Trophoblast cell (in vitro differentiated cells and primary cell): ENCODE results near the gene GRAMD2A.
A peak's percentile ranks its signal among the peaks of the same experiment; 100 is the strongest.

Source experiments
- DNase-seq, 2 donors: peaks; one replicate each; pipeline ENCODE4 v3.0.0-alpha.2; 2016
- H2AFZ ChIP-seq: 2 replicates; pipeline ENCODE4 v1.6.1; 2013; ENCODE audit warnings: low read length, moderate library complexity, mild to moderate bottlenecking; ENCODE audit not compliant: insufficient read depth, poor library complexity
- H2AK5ac ChIP-seq: 2 replicates; pipeline ENCODE4 v1.6.1; 2013; ENCODE audit warnings: mild to moderate bottlenecking, low read length
- H2BK120ac ChIP-seq: 2 replicates; pipeline ENCODE4 v1.6.1; 2013; ENCODE audit warnings: low read length, mild to moderate bottlenecking, moderate library complexity; ENCODE audit not compliant: insufficient read depth, poor library complexity
- H2BK12ac ChIP-seq: 2 replicates; pipeline ENCODE4 v1.6.1; 2013; ENCODE audit warnings: mild to moderate bottlenecking, low read length, moderate library complexity
- H2BK5ac ChIP-seq: 2 replicates; pipeline ENCODE4 v1.6.1; 2013; ENCODE audit warnings: low read length, low read depth, moderate library complexity, mild to moderate bottlenecking; ENCODE audit not compliant: poor library complexity
- H3K14ac ChIP-seq: 2 replicates; pipeline ENCODE4 v1.6.1; 2013; ENCODE audit warnings: mild to moderate bottlenecking, low read length
- H3K18ac ChIP-seq: 2 replicates; pipeline ENCODE4 v1.6.1; 2013; ENCODE audit warnings: mild to moderate bottlenecking, low read length
- H3K23ac ChIP-seq: 2 replicates; pipeline ENCODE4 v1.6.1; 2013; ENCODE audit warnings: low read length
- H3K27ac ChIP-seq: 2 replicates; pipeline ENCODE4 v1.5.1; 2013; ENCODE audit warnings: low read depth, mild to moderate bottlenecking, inconsistent platforms, low read length, moderate library complexity
- H3K27me3 ChIP-seq: 2 replicates; pipeline ENCODE4 v1.6.1; 2013; ENCODE audit warnings: inconsistent platforms, mild to moderate bottlenecking, low read length, moderate library complexity; ENCODE audit not compliant: insufficient read depth
- H3K36me3 ChIP-seq, 2 experiments: 1 replicate in 1 of 2; 2 replicates in 1 of 2; pipeline ENCODE4 v1.6.1; 2013; ENCODE audit warnings: low read length in 2 of 2, mild to moderate bottlenecking in 2 of 2, moderate library complexity in 1 of 2; ENCODE audit not compliant: insufficient read depth in 2 of 2, control insufficient read depth in 1 of 2
- H3K4ac ChIP-seq: 2 replicates; pipeline ENCODE4 v1.6.1; 2013; ENCODE audit warnings: low read depth, mild to moderate bottlenecking, low read length, moderate library complexity
- H3K4me1 ChIP-seq, 2 experiments: 1 replicate in 1 of 2; 2 replicates in 1 of 2; pipeline ENCODE4 v1.6.1; 2013; ENCODE audit warnings: low read length in 2 of 2, mild to moderate bottlenecking in 2 of 2, moderate library complexity in 1 of 2; ENCODE audit not compliant: insufficient read depth in 2 of 2, control insufficient read depth in 1 of 2
- H3K4me2 ChIP-seq: 2 replicates; pipeline ENCODE4 v1.6.1; 2013; ENCODE audit warnings: inconsistent platforms, mild to moderate bottlenecking, low read length, moderate library complexity
- H3K4me3 ChIP-seq: 2 replicates; pipeline ENCODE4 v1.5.1; 2013; ENCODE audit warnings: mild to moderate bottlenecking, low read depth, low read length, inconsistent platforms
- H3K79me1 ChIP-seq: one replicate; pipeline ENCODE4 v1.6.1; 2013; ENCODE audit warnings: low read length
- H3K79me2 ChIP-seq: 2 replicates; pipeline ENCODE4 v1.6.1; 2013; ENCODE audit warnings: low read length, mild to moderate bottlenecking; ENCODE audit not compliant: control insufficient read depth, insufficient read depth, poor library complexity
- H3K9ac ChIP-seq: 2 replicates; pipeline ENCODE4 v1.6.1; 2013; ENCODE audit warnings: mild to moderate bottlenecking, low read length
- H3K9me3 ChIP-seq: 2 replicates; pipeline ENCODE4 v1.6.1; 2013; ENCODE audit warnings: low read depth, mild to moderate bottlenecking, control low read depth, inconsistent platforms, low read length; ENCODE audit not compliant: insufficient read depth
- H4K12ac ChIP-seq: 2 replicates; pipeline ENCODE4 v1.6.1; 2013; ENCODE audit warnings: low read depth, mild to moderate bottlenecking, low read length, moderate library complexity
- H4K8ac ChIP-seq: 2 replicates; pipeline ENCODE4 v1.6.1; 2013; ENCODE audit warnings: low read depth, mild to moderate bottlenecking, low read length, moderate library complexity
- H4K91ac ChIP-seq: one replicate; pipeline ENCODE4 v1.6.1; 2013; ENCODE audit warnings: low read depth, mild to moderate bottlenecking, low read length, moderate library complexity
- WGBS: extraction: QIAGEN DNeasy Blood & Tissue Kit; methylation state at CpG from one replicate; pipeline ENCODE4 v1.1.7; 2013; ENCODE audit warnings: missing lambda C conversion rate; ENCODE audit not compliant: insufficient read length, insufficient coverage; ENCODE audit errors: extremely low coverage; 5-methylcytosine and 5-hydroxymethylcytosine counted together

GRAMD2A gene

DNA sequence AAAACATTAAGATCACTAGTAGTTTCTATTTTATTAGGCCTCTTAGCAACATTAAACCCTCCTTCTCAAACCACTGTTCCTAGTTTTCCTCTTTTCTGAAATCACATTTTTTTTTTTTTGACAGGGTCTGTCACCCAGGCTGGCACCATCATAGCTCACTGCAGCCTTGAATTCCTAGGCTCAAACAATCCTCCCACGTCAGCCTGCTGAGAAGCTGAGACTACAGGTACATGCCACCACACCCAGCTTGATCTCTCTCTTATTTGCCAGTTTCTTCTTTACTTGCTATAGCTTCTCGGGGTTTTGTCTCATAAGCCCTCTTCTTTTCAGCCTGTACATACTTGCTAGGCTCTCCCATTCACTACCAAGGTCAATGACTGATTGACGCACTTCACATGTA, 51.4 kb downstream of the GRAMD2A start:
- no peak overlapping the region for H2BK5ac ChIP-seq
- H4K8ac ChIP-seq, result no peak overlapping the region
- H3K4ac ChIP-seq, result no peak overlapping the region
- H3K4me2 ChIP-seq, result no peak overlapping the region
- H4K12ac ChIP-seq, result no peak overlapping the region
- no peaks in the 10 kb centered on the region for H3K27me3 ChIP-seq
- H3K18ac ChIP-seq, result no peak overlapping the region
- no peak overlapping the region for H3K23ac ChIP-seq
- H3K79me2 ChIP-seq, result no peaks in the 10 kb centered on the region
- H3K27ac ChIP-seq, result no peak overlapping the region
- no peak overlapping the region for H2BK120ac ChIP-seq
- no peak for DNase-seq
- no peak overlapping the region for H3K4me3 ChIP-seq
- H3K14ac ChIP-seq, result no peak overlapping the region
- H3K36me3 ChIP-seq, result no peaks in the 10 kb centered on the region
- no peaks in the 10 kb centered on the region for H3K4me1 ChIP-seq
- no peak overlapping the region for H2AFZ ChIP-seq
- WGBS, result no CpG with 5 or more reads among the region's 3 CpGs
- no peak overlapping the region for H3K9ac ChIP-seq
- H4K91ac ChIP-seq, result no peak overlapping the region
- H3K79me1 ChIP-seq, result no peaks in the 10 kb centered on the region
- no peak overlapping the region for H2AK5ac ChIP-seq
- H2BK12ac ChIP-seq, result no peak overlapping the region
- H3K9me3 ChIP-seq, result no peaks in the 10 kb centered on the region

DNA sequence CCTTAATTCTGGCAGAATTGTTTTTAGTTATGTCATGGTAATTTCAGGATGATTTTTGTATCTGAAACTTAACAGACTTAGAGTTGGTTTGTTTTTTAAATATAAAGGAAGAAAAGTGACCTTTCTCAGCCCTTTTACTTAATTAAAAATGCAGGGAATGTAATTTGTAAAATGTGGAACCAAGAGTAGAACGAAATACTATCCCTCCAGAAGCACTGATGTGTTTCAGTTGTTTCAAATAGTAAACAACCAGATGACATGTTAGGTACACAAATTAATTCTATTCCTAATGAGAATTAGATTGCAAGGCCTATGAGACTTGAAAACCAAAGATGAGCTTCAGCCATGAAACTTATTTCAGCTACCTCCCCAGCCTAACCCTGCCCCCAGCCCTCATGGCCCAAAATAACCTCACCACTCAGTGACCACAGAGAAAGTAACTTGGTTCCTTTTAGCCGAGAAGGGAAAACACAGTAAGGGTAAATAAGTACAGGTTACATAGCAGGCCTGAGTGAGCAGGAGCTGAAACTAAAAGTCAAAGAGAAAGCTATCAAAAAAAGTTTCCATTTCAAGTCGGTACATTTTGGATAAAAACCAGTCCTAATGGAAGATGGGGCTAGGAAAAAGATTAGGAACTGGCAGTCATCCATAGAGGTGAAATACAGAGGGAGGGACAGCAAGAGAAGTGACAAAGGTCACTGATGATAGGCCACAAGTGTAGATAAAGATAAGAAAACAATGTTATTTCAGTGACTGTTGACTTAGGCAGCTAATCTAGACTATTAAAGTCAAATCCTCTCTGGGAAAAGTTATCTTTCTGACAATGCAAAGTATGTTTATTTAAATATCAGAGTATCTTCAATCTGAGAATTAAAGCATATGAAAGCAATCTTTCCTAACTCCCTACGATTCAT, 56.2 kb downstream of the GRAMD2A start:
- H3K4me3 ChIP-seq, result no peak overlapping the region
- H3K27ac ChIP-seq, result no peak overlapping the region
- peak in 1 of 2 donors; percentile 62 for DNase-seq
- H3K9me3 ChIP-seq, result no peaks in the 10 kb centered on the region
- H3K9ac ChIP-seq, result no peak overlapping the region
- H3K23ac ChIP-seq, result no peak overlapping the region
- H3K79me2 ChIP-seq, result no peaks in the 10 kb centered on the region
- H3K4me2 ChIP-seq, result no peak overlapping the region
- no peak overlapping the region for H4K8ac ChIP-seq
- H2BK5ac ChIP-seq, result no peak overlapping the region
- H4K91ac ChIP-seq, result no peak overlapping the region
- H3K79me1 ChIP-seq, result no peaks in the 10 kb centered on the region
- no peaks in the 10 kb centered on the region for H3K27me3 ChIP-seq
- H3K4ac ChIP-seq, result no peak overlapping the region
- WGBS, result no CpG with 5 or more reads among the region's 4 CpGs
- no peak overlapping the region for H4K12ac ChIP-seq
- no peaks in the 10 kb centered on the region for H3K36me3 ChIP-seq
- H3K4me1 ChIP-seq, result no peaks in the 10 kb centered on the region
- H2AFZ ChIP-seq, result no peak overlapping the region
- no peak overlapping the region for H3K14ac ChIP-seq
- H2AK5ac ChIP-seq, result no peak overlapping the region
- no peak overlapping the region for H2BK12ac ChIP-seq
- H3K18ac ChIP-seq, result no peak overlapping the region
- no peak overlapping the region for H2BK120ac ChIP-seq

DNA sequence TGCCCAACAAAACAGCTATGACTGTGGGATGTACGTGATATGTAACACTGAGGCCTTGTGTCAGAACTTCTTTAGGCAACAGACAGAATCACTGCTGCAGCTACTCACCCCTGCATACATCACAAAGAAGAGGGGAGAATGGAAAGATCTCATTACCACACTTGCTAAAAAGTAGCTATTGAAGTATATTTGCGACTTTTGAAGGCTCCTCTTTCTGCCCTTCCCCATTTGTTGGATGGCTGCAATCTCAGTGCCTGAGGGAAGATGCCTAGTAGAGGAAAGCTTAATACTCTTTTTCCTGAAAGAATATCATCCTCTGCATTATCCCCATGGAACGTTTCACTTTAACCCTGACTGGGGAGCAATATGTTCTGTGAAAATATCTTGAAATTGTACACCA, 57.5 kb downstream of the GRAMD2A start:
- DNase-seq, result no peak
- H3K79me2 ChIP-seq, result no peaks in the 10 kb centered on the region
- H3K9ac ChIP-seq, result no peak overlapping the region
- H2BK5ac ChIP-seq, result no peak overlapping the region
- no peaks in the 10 kb centered on the region for H3K4me1 ChIP-seq
- H3K18ac ChIP-seq, result no peak overlapping the region
- H4K12ac ChIP-seq, result no peak overlapping the region
- no peak overlapping the region for H4K8ac ChIP-seq
- H3K14ac ChIP-seq, result no peak overlapping the region
- H3K27me3 ChIP-seq, result no peaks in the 10 kb centered on the region
- no peak overlapping the region for H3K27ac ChIP-seq
- no peak overlapping the region for H2AFZ ChIP-seq
- no peak overlapping the region for H3K23ac ChIP-seq
- H2AK5ac ChIP-seq, result no peak overlapping the region
- no CpG with 5 or more reads among the region's 3 CpGs for WGBS
- no peak overlapping the region for H3K4ac ChIP-seq
- no peak overlapping the region for H2BK12ac ChIP-seq
- H2BK120ac ChIP-seq, result no peak overlapping the region
- no peaks in the 10 kb centered on the region for H3K9me3 ChIP-seq
- H3K79me1 ChIP-seq, result no peaks in the 10 kb centered on the region
- no peak overlapping the region for H3K4me2 ChIP-seq
- no peaks in the 10 kb centered on the region for H3K36me3 ChIP-seq
- no peak overlapping the region for H3K4me3 ChIP-seq
- H4K91ac ChIP-seq, result no peak overlapping the region

DNA sequence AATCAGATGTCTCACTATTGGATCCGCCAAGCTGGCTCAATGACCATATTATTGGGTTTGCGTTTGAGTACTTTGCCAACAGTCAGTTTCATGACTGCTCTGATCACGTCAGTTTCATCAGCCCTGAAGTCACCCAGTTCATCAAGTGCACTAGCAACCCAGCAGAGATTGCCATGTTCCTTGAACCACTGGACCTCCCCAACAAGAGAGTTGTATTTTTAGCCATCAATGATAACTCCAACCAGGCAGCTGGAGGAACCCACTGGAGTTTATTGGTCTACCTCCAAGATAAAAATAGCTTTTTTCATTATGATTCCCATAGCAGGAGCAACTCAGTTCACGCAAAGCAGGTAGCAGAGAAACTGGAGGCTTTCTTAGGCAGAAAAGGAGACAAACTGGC, 57.9 kb downstream of the GRAMD2A start:
- Histone ChIP-seq H3K79me1 (no peaks in the 10 kb centered on the region), H2BK12ac (no peak overlapping the region), H4K8ac (no peak overlapping the region), H4K91ac (no peak overlapping the region), H2BK120ac (no peak overlapping the region), H2AFZ (no peak overlapping the region), H2BK5ac (no peak overlapping the region), H3K9me3 (no peaks in the 10 kb centered on the region), H3K9ac (no peak overlapping the region), H3K14ac (no peak overlapping the region), H2AK5ac (no peak overlapping the region), H3K27me3 (no peaks in the 10 kb centered on the region), H3K36me3 (no peaks in the 10 kb centered on the region), H3K4me3 (no peak overlapping the region), H3K23ac (no peak overlapping the region), H3K4me1 (no peaks in the 10 kb centered on the region), H3K79me2 (no peaks in the 10 kb centered on the region), H4K12ac (no peak overlapping the region), H3K27ac (no peak overlapping the region), H3K4me2 (no peak overlapping the region), H3K18ac (no peak overlapping the region), H3K4ac (no peak overlapping the region)
- WGBS, result no CpG with 5 or more reads among the region's 4 CpGs
- no peak for DNase-seq
